ENCODE results near the gene ALDH1A2.

ALDH1A2 gene

GRCh38 chr15:57923750-57924149, 141.8 kb downstream of the ALDH1A2 start (continued):
- TF ChIP-seq ZNF184 (tag by site-specific recombination; IDR thresholded peaks at IDR 0.05) (no peak), HOXD13 (CRISPR knock-in tag; IDR thresholded peaks at IDR 0.05; ENCODE audit: borderline replicate concordance) (no peak), ZNF26 (tag by site-specific recombination; IDR thresholded peaks at IDR 0.05) (no peak)

- ChIA-PET CTCF (interaction anchor here (0.9 kb wide), 1 partner anchor 148 kb away, joined by 3 read pairs; no protein-coding TSS in a partner anchor), POLR2A (no interaction called here)
- no peaks in the 10 kb centered on the region for H3K4me1 ChIP-seq (ENCODE audit: control insufficient read depth, insufficient read depth, low read length)
- TF ChIP-seq ZNF221 (tag by site-specific recombination; IDR thresholded peaks at IDR 0.05; ENCODE audit: borderline replicate concordance), result no peak
- TF ChIP-seq ZNF114 (tag by site-specific recombination; IDR thresholded peaks at IDR 0.05), result no peak
- no peak for TF ChIP-seq KLF16 (tag by site-specific recombination; IDR thresholded peaks at IDR 0.05)
- no peak for TF ChIP-seq ZNF146 (tag by site-specific recombination; IDR thresholded peaks at IDR 0.05)
- no peak for TF ChIP-seq ZNF843 (tag by site-specific recombination; IDR thresholded peaks at IDR 0.05)
- TF ChIP-seq ZNF785 (tag by site-specific recombination; IDR thresholded peaks at IDR 0.05), result no peak
- no peak for TF ChIP-seq ZNF292 (tag by site-specific recombination; IDR thresholded peaks at IDR 0.05; ENCODE audit: borderline replicate concordance, low read depth)
- no peak for TF ChIP-seq ZNF174 (tag by site-specific recombination; IDR thresholded peaks at IDR 0.05)
- no peak for TF ChIP-seq ZXDB (tag by site-specific recombination; IDR thresholded peaks at IDR 0.05)
- no peak for TF ChIP-seq ZNF157 (tag by site-specific recombination; IDR thresholded peaks at IDR 0.05)
- no peak for TF ChIP-seq ZBTB20 (tag by site-specific recombination; IDR thresholded peaks at IDR 0.05)
- no peak for TF ChIP-seq HOXD13 (CRISPR knock-in tag; IDR thresholded peaks at IDR 0.05; ENCODE audit: borderline replicate concordance)
- TF ChIP-seq ZNF112 (tag by site-specific recombination; IDR thresholded peaks at IDR 0.05), result no peak
- no peak for TF ChIP-seq ZNF560 (tag by site-specific recombination; IDR thresholded peaks at IDR 0.05; ENCODE audit: borderline replicate concordance)
- no peak for TF ChIP-seq ZNF501 (tag by site-specific recombination; IDR thresholded peaks at IDR 0.05)
- TF ChIP-seq ZNF610 (tag by site-specific recombination; IDR thresholded peaks at IDR 0.05; ENCODE audit: borderline replicate concordance), result no peak
- H3K27ac ChIP-seq (ENCODE audit: extremely low read depth, low read depth, low read length), result no peak overlapping the region
- no peaks in the 10 kb centered on the region for H3K9me3 ChIP-seq (ENCODE audit: control insufficient read depth, insufficient read depth, low read depth, low read length)
- H3K36me3 ChIP-seq (ENCODE audit: control insufficient read depth in 2 of 2, insufficient read depth in 1 of 2, low read length in 2 of 2), result no peaks in the 10 kb centered on the region
- H3K4me3 ChIP-seq (ENCODE audit: low read depth, low read length), result no peak overlapping the region
Measured at GRCh38 chr15:57923306-57923705, 142.2 kb downstream of the ALDH1A2 start.

GRCh38 chr15:57922776-57923175, 142.7 kb downstream of the ALDH1A2 start:
- Histone ChIP-seq H3K27ac (ENCODE audit: extremely low read depth, low read depth, low read length) (no peak overlapping the region), H3K9me3 (ENCODE audit: control insufficient read depth, insufficient read depth, low read depth, low read length) (no peaks in the 10 kb centered on the region), H3K4me3 (ENCODE audit: low read depth, low read length) (no peak overlapping the region), H3K36me3 (ENCODE audit: control insufficient read depth in 2 of 2, insufficient read depth in 1 of 2, low read length in 2 of 2) (no peaks in the 10 kb centered on the region), H3K4me1 (ENCODE audit: control insufficient read depth, insufficient read depth, low read length) (no peaks in the 10 kb centered on the region)
- ChIA-PET POLR2A (no interaction called here), CTCF (interaction anchor here (0.5 to 0.9 kb wide), 3 partner anchors 14 to 149 kb away, joined by 3 to 4 read pairs (median 3); no protein-coding TSS in a partner anchor)
- TF ChIP-seq ZNF239 (tag by site-specific recombination; IDR thresholded peaks at IDR 0.05) (no peak), ZNF266 (tag by site-specific recombination; IDR thresholded peaks at IDR 0.05; ENCODE audit: low read depth) (no peak), ZNF335 (tag by site-specific recombination; conservative IDR thresholded peaks at IDR 0.05) (0 out of 2 replicates have a peak, but pooled peaks have one; percentile 9)

- ChIA-PET CTCF (no interaction called here), POLR2A (no interaction called here)
- H3K27ac ChIP-seq (ENCODE audit: extremely low read depth, low read depth, low read length), result no peak overlapping the region
- no peaks in the 10 kb centered on the region for H3K36me3 ChIP-seq (ENCODE audit: control insufficient read depth in 2 of 2, insufficient read depth in 1 of 2, low read length in 2 of 2)
- no peaks in the 10 kb centered on the region for H3K4me1 ChIP-seq (ENCODE audit: control insufficient read depth, insufficient read depth, low read length)
- no peaks in the 10 kb centered on the region for H3K9me3 ChIP-seq (ENCODE audit: control insufficient read depth, insufficient read depth, low read depth, low read length)
- H3K4me3 ChIP-seq (ENCODE audit: low read depth, low read length), result no peak overlapping the region
- no peak for TF ChIP-seq ZNF366 (tag by site-specific recombination; conservative IDR thresholded peaks at IDR 0.05)
- TF ChIP-seq EGR2 (tag by site-specific recombination; IDR thresholded peaks at IDR 0.05; ENCODE audit: low read depth), result no peak
- no peak for TF ChIP-seq SP7 (tag by site-specific recombination; IDR thresholded peaks at IDR 0.05)
- TF ChIP-seq ZNF488 (tag by site-specific recombination; IDR thresholded peaks at IDR 0.05), result no peak
- TF ChIP-seq BCL11A (tag by site-specific recombination; IDR thresholded peaks at IDR 0.05; ENCODE audit: low read depth), result no peak
- TF ChIP-seq ZNF155 (tag by site-specific recombination; IDR thresholded peaks at IDR 0.05), result no peak
- no peak for TF ChIP-seq ZFP41 (tag by site-specific recombination; IDR thresholded peaks at IDR 0.05; ENCODE audit: borderline replicate concordance)
- no peak for TF ChIP-seq ZNF324 (tag by site-specific recombination; IDR thresholded peaks at IDR 0.05)
- TF ChIP-seq ZNF184 (tag by site-specific recombination; IDR thresholded peaks at IDR 0.05), result no peak
- TF ChIP-seq GFI1B (tag by site-specific recombination; IDR thresholded peaks at IDR 0.05), result no peak
Measured at GRCh38 chr15:57921371-57921770, 144.1 kb downstream of the ALDH1A2 start.
